NCI-H187 treated with DMSO at 0.1 percent for 48 hours (cell line): ENCODE data around the gene NPTN.
"Not testable (repeated sequence)": the region's sequence is repeated elsewhere in the genome, so short reads cannot be mapped to it uniquely, and the experiment has no call there.

Source experiments
- DNase-seq: peaks from one replicate; lab custom pipeline; 2025; lab: John Stamatoyannopoulos, UW

The NPTN gene

GRCh38 chr15:73633111-73633990, at the start of gene NPTN:
Gene NPTN (minus strand): TSS chr15:73633389. CDS start chr15:73633215, 174 bp downstream.
- peak; percentile 80 for DNase-seq

GRCh38 chr15:73682600-73683090, 49.5 kb upstream of the NPTN start:
- no peak for DNase-seq

DNA sequence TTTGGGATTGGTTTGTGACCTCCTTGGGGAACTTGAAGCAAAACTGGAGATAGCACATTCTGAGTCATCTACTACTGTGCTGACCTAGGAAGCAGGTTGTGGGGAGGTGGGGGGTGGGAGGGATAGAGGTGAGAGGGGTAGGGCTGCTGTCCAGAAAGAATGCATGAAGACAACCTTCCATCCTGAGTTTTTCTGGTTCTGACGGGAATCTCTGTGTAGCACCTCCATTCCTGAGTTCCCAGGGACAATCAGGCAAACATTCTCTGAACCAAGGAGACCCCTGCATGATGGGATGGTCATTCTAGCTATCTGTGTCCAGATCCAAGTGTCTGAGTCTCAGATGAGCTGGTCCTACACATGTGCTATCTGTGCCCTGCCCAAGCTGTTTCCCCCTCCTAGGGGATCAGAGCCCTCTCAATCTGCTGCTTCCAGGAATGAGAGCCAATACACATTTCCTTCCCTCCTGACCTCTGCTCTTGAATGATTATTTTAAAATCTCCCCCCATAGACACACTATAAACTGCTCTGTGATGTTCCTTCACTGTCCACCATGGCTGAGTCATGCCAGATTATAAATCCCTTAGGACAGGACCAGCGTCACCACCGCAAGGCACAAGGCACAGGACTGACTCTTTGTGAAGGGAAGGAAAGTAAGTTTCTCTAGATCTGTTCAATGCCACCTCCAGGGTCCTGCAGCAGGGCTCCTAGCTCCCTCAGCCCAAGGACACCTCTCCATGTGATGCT, 48.8 kb upstream of the NPTN start:
- DNase-seq, result no peak

- DNase-seq, result no peak
Measured at GRCh38 chr15:73681063-73681462, 47.9 kb upstream of the NPTN start.

GRCh38 chr15:73680549-73680948, 47.4 kb upstream of the NPTN start:
- DNase-seq, result no peak

GRCh38 chr15:73679964-73680363, 46.8 kb upstream of the NPTN start:
- no peak for DNase-seq

DNA sequence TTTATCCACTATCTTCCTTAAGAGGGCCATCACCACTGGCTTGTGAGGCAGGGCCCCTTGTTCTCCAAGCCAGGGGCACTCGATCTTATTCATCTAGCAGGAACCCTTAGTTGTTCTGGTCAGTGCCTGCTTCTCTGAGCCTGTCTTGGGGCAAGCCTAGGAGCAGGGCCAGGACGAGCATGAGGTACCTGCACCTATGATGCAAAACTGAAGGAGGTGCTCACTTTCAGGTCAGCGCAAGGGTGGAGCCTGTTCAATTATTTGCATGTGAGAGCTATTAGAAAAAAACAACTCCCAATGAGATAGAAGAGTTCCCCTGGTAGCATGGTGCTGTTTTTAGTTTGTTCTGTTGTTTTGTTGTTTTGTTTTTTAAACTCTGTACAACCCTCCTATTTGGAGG, 46.0 kb upstream of the NPTN start:
- DNase-seq, result no peak

- no peak for DNase-seq
Measured at GRCh38 chr15:73678498-73678897, 45.3 kb upstream of the NPTN start.

GRCh38 chr15:73677733-73678132, 44.5 kb upstream of the NPTN start:
- no peak for DNase-seq

DNA sequence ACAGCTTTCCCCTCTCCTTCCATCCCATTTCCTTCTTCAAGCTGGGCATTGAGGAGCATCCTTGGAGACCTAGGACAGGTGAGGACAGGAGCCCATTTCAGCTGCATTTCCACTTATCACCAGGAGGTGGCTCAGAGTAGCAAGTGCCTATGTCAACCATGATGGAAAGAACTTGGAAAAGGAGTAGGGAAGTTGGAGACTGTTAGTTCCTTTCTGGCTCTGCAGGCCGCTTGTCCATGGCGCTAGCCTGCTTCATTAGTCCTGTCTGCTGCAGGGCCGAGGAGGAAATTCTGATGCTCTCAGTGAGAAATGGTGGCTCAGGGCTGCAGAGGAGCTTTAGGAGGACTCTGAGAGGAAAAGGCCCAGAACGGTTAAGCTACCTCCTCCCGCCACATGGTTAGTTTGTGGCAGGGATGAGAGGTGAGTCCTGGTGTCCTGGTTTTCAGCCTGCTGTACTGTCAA, 44.0 kb upstream of the NPTN start:
- no peak for DNase-seq

DNA sequence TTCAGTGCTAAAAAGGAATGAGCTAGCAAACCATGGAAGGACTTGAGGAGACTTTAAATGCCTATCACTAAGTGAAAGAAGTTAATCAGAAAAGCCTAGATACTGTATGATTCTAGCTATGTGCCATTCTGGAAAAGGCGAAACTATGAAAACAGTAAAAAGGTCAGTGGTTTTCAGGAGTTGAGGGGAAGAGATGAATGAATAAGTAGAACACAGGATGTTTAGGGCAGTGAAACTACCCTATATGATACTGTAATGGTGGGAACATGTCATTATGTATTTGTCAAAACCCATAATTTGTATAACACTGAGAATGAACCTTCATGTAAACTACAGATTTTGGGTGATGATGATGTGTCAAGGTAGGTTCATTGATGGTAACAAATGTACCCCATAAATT, 41.4 kb upstream of the NPTN start:
- DNase-seq, result no peak

- DNase-seq, result no peak
Measured at GRCh38 chr15:73660455-73660854, 27.3 kb upstream of the NPTN start.

DNA sequence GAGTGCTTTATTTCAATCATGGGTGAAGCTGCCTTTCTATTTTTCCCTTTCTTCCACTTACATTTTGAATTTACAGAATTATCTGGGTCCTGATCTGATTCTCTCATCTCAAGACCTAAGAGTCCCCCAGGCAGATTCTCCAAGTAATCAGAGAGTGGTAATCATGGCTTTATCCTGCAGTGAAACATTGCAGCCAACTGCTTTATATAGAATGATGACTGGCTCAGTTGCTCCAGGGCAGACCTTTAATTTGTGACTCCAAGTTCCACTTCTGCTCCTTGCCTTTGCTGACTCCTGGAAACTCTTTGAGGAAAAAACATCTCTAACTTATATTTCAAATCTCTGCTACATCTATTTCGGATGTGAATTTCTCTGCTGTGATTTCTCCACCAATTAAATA, 25.5 kb upstream of the NPTN start:
- DNase-seq, result no peak

- no peak for DNase-seq
Measured at GRCh38 chr15:73655724-73656123, 22.5 kb upstream of the NPTN start.

- no peak for DNase-seq
Measured at GRCh38 chr15:73654659-73655058, 21.5 kb upstream of the NPTN start.

GRCh38 chr15:73650416-73651126, 17.4 kb upstream of the NPTN start:
- no peak for DNase-seq

DNA sequence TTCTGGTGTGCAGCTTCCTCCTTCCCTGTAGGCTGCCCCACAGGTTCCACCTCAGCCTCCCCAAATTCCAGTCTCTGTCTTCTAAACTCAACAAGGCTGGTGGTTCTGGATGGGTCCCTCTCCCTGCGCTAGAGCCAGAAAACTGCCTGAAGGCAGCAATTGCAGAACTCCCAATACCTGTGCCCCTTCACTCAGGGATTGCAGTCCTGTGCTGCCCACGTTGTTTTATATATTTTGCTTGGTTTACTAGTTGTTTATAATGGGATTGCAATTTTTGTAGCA, 14.8 kb upstream of the NPTN start:
- no peak for DNase-seq

DNA sequence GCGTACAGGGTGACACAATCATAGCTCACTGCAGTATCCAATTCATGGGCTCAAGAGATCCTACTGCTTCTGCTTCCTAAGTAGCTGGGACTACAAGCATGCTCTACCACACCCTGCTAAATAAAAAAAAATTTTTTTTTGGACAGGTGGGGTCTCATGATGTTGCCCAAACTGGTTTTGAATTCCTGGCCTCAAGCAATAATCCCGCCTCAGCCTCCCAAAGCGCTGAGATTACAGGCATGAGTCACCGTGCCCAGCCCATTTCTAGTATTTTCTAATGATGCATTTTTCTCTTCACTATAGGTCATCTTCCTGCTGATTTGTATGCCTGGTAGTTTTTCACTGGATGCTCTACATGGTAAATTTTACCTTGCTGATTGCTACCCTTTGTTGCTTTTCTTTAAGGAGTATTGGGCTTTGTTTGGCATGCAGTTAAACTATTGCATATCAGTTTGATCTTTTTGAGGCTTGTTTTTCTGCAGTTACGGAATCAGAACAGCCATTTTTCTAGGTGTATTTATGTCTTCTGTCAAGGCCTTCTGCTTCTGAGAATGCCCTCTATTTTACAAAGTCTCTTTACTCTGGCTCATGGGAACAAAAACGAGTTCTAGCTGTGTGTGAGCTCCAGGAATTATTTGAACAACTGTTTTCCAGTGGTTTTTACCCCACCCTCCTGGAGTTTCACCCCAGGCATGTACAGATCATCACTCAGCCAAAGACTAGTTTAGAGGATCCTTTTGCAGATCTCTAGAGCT, 14.2 kb upstream of the NPTN start:
- no peak for DNase-seq

- not testable (repeated sequence) for DNase-seq
Measured at GRCh38 chr15:73639464-73639863, 6.3 kb upstream of the NPTN start.

- no peak for DNase-seq
Measured at GRCh38 chr15:73637527-73637926, 4.3 kb upstream of the NPTN start.

GRCh38 chr15:73633991-73634495, 854 bp upstream of the NPTN start:
- no peak for DNase-seq

DNA sequence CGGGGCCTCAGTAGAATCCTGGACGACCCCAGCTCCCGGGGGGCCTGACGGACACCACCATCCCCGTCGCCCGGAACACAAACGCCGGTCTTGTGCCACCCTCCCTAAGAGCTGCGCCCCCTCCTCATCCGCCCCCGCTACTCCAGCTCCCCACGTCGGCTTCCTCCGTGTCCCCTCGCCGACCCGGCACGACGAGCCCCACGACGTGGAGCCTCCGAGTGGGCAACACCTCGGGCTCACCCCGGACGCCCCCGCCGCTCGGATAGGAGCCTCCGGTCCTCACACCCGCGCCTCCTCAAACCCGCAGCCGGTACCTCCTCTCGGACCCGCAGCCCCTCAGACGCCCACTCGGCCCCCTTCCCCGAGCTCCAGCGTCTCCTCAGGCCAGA, 525 bp downstream of the NPTN start:
- no peak for DNase-seq
